Neural cell (in vitro differentiated cells): ENCODE measurements around the gene FAM78B. TPM values are rescaled to one million over a fixed set of nuclear protein-coding genes. Genes with fewer than 3 reads are reported as not detected.

Experiments
- H2AFZ ChIP-seq: fragments of 200-600, 300-800 bp; sonication (generic), shearing (Covaris generic); 2 replicates; pipeline ENCODE4 v1.6.0; 2014; ENCODE audit warnings: low read depth, mild to moderate bottlenecking, antibody characterized with exemption, low read length, moderate library complexity
- H3F3A ChIP-seq: fragments of 200-600 bp; shearing (Covaris generic); 2 replicates; pipeline ENCODE4 v1.6.1; 2016; ENCODE audit warnings: mild to moderate bottlenecking, moderate library complexity, mixed read lengths, antibody characterized with exemption, low read length; ENCODE audit not compliant: insufficient read depth, poor library complexity, severe bottlenecking
- H3K27ac ChIP-seq: fragments of 200-600, 300-800 bp; sonication (generic), shearing (Covaris generic); 2 replicates; pipeline ENCODE4 v1.5.1; 2014; ENCODE audit warnings: mild to moderate bottlenecking, low read length, moderate library complexity
- H3K27me3 ChIP-seq: fragments of 300-800, 200-600 bp; sonication (generic), shearing (Covaris generic); 2 replicates; pipeline ENCODE4 v1.6.0; 2014; ENCODE audit warnings: mild to moderate bottlenecking, low read depth, low read length, moderate library complexity; ENCODE audit not compliant: insufficient read depth
- H3K36me3 ChIP-seq: fragments of 300-800, 200-600 bp; sonication (generic), shearing (Covaris generic); 2 replicates; pipeline ENCODE4 v1.5.1; 2014; ENCODE audit warnings: mild to moderate bottlenecking, antibody characterized with exemption, low read length, moderate library complexity; ENCODE audit not compliant: insufficient read depth
- H3K4me2 ChIP-seq: fragments of 300-800, 200-600 bp; sonication (generic), shearing (Covaris generic); 2 replicates; pipeline ENCODE4 v1.6.0; 2014; ENCODE audit warnings: mild to moderate bottlenecking, low read length
- H3K4me3 ChIP-seq: fragments of 300-800, 200-600 bp; sonication (generic), shearing (Covaris generic); 2 replicates; pipeline ENCODE4 v1.5.1; 2014; ENCODE audit warnings: mild to moderate bottlenecking, low read length, moderate library complexity
- H3K79me2 ChIP-seq: fragments of 200-600 bp; shearing (Covaris generic); replicated peaks from 2 replicates; pipeline ENCODE4 v1.6.0; 2014; ENCODE audit warnings: mild to moderate bottlenecking, low read length, moderate library complexity; ENCODE audit not compliant: insufficient read depth
- H3K9ac ChIP-seq: fragments of 300-800, 200-600 bp; sonication (generic), shearing (Covaris generic); 2 replicates; pipeline ENCODE4 v1.6.1; 2016; ENCODE audit warnings: mild to moderate bottlenecking, low read length, mixed read lengths
- H3K9me2 ChIP-seq: fragments of 200-600 bp; shearing (Covaris generic); 2 replicates; pipeline ENCODE4 v1.6.1; 2016; ENCODE audit warnings: mild to moderate bottlenecking, low read length, mixed read lengths; ENCODE audit not compliant: insufficient read depth
- H3K9me3 ChIP-seq: fragments of 200-600, 300-800 bp; sonication (generic), shearing (Covaris generic); 2 replicates; pipeline ENCODE4 v1.6.1; 2016; ENCODE audit warnings: mild to moderate bottlenecking, mixed run types, low read length, moderate library complexity, mixed read lengths
- H4K20me1 ChIP-seq: fragments of 200-600 bp; shearing (Covaris generic); 2 replicates; pipeline ENCODE4 v1.6.1; 2016; ENCODE audit warnings: mild to moderate bottlenecking, mixed run types; ENCODE audit not compliant: insufficient read depth
- CTCF ChIP-seq: fragments of 450-650 bp; IDR thresholded peaks from 2 replicates; pipeline ENCODE4 v1.5.1; 2014; ENCODE audit warnings: antibody characterized with exemption, mild to moderate bottlenecking, moderate library complexity; ENCODE audit not compliant: poor library complexity, severe bottlenecking
- EP300 ChIP-seq: fragments of 450-650 bp; conservative IDR thresholded peaks from 2 replicates; pipeline ENCODE4 v1.6.1; 2014; ENCODE audit warnings: antibody characterized with exemption, mild to moderate bottlenecking, moderate library complexity; ENCODE audit not compliant: poor library complexity, severe bottlenecking
- EZH2 ChIP-seq: fragments of 200-600, 300-800 bp; shearing (Covaris generic), sonication (generic); IDR thresholded peaks from 2 replicates; pipeline ENCODE4 v1.6.1; 2014; ENCODE audit warnings: antibody characterized with exemption, low read length, borderline replicate concordance, mild to moderate bottlenecking; ENCODE audit not compliant: insufficient read depth, poor library complexity, severe bottlenecking
- MXI1 ChIP-seq: fragments of 450-650 bp; conservative IDR thresholded peaks from 2 replicates; pipeline ENCODE4 v1.6.1; 2014; ENCODE audit warnings: antibody characterized with exemption, mild to moderate bottlenecking; ENCODE audit not compliant: poor library complexity, severe bottlenecking
- POLR2AphosphoS5 ChIP-seq: IDR thresholded peaks from 2 replicates; pipeline ENCODE4 v1.6.1; 2012
- RAD21 ChIP-seq: fragments of 450-650 bp; conservative IDR thresholded peaks from 2 replicates; pipeline ENCODE4 v1.6.1; 2014; ENCODE audit warnings: antibody characterized with exemption, mild to moderate bottlenecking, moderate library complexity
- SMC3 ChIP-seq: fragments of 450-650 bp; conservative IDR thresholded peaks from 2 replicates; pipeline ENCODE4 v1.6.1; 2014; ENCODE audit warnings: antibody characterized with exemption, mild to moderate bottlenecking, moderate library complexity; ENCODE audit not compliant: poor library complexity
- TAF1 ChIP-seq: IDR thresholded peaks from 2 replicates; pipeline ENCODE4 v1.6.1; 2012; ENCODE audit warnings: low read depth
- polyA plus RNA-seq: library from polyadenylated mRNA; depleted of rRNA; stranded (reverse); fragments of >200 nt; gene quantifications from 2 replicates; pipeline ENCODE4 v1.2.3, GENCODE V29; 2014
- TF ChIP-seq, protein P1 (sequence below): IDR thresholded peaks from 2 replicates; pipeline ENCODE4 v1.6.1; 2012; ENCODE audit warnings: borderline replicate concordance

FAM78B gene
- polyA plus RNA-seq, 1 donor from 2014 or later, result 2.4 TPM

DNA sequence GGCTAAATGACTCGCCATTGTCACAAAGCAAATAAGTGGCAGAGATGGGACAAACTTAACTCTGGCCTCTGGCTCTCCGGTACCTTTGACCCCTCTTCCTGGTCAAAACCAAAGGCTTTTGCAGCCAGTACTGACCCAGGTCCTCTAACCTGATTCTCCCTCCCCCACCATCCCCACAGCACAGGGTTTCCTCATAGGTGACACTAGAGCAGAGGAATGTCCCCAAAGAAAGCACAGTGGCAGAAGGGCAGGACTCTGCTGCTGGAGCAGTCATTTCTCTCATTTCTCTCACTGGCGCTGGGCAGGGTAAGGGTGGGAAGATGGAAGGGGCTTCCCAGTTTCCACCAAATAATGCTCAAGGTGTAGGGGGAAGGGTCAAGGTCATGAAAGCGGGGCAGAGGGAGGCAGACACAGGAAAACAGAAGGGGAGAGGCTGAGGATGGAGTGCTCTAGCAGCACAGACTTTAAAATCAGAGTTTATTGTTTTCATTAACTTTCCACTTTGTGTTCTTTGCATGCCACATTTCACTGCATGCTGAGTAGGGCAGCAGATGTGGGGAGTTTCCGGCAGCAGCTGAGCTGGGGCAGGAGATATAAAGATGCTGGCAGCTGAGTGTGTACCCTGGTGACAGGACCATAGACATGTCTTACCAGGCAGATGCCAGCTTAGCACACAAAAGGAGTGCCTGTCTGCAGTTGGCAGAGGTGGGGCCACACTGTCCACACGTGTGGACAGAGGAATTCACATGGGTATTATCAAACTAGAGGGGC lies 80.5 kb downstream of the FAM78B start:
- no peaks in the 10 kb centered on the region for H3K79me2 ChIP-seq
- H4K20me1 ChIP-seq, result no peaks in the 10 kb centered on the region
- TF ChIP-seq SMC3 (no peak), POLR2AphosphoS5 (no peak)
- no peaks in the 10 kb centered on the region for H3K27me3 ChIP-seq
- H2AFZ ChIP-seq, result no peak overlapping the region
- H3K9ac ChIP-seq, result no peak overlapping the region
- H3K9me2 ChIP-seq, result no peaks in the 10 kb centered on the region
- no peak overlapping the region for H3K4me2 ChIP-seq
- no peak overlapping the region for H3K4me3 ChIP-seq
- H3K9me3 ChIP-seq, result no peaks in the 10 kb centered on the region
- no peak overlapping the region for H3K27ac ChIP-seq
- no peaks in the 10 kb centered on the region for H3K36me3 ChIP-seq
- no peaks in the 10 kb centered on the region for H3F3A ChIP-seq

DNA sequence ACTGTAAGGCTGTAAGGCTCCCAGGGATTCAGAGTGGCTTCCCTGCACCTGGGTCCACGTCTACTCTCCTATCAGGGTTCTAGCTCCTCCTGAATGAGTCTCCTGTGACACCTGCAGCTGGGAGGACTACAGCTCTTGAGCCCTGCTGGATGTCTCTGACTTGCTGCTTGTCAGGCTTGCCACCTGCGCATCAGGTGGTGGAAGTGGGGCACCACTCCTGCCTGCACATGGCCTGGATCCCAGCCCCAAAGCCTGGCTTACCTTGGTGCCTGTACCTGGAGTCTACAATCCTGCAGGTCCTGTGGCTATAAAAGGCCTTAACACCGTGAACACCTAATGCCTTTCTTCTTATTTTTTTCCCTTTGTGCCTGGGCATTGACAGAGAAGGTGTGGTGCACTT lies 82.2 kb downstream of the FAM78B start:
- Histone ChIP-seq H3K36me3 (no peaks in the 10 kb centered on the region), H3K79me2 (no peaks in the 10 kb centered on the region), H3K27ac (no peak overlapping the region), H3F3A (no peaks in the 10 kb centered on the region), H3K9ac (no peak overlapping the region), H3K27me3 (no peaks in the 10 kb centered on the region), H2AFZ (no peak overlapping the region), H3K4me3 (no peak overlapping the region), H4K20me1 (no peaks in the 10 kb centered on the region), H3K9me2 (no peaks in the 10 kb centered on the region), H3K4me2 (no peak overlapping the region), H3K9me3 (no peaks in the 10 kb centered on the region)
- no peak for TF ChIP-seq SMC3
- no peak for TF ChIP-seq MXI1
- no peak for TF ChIP-seq CTCF
- TF ChIP-seq TAF1, result no peak
- no peak for TF ChIP-seq EZH2
- TF ChIP-seq RAD21, result no peak
- TF ChIP-seq, protein P1, sequence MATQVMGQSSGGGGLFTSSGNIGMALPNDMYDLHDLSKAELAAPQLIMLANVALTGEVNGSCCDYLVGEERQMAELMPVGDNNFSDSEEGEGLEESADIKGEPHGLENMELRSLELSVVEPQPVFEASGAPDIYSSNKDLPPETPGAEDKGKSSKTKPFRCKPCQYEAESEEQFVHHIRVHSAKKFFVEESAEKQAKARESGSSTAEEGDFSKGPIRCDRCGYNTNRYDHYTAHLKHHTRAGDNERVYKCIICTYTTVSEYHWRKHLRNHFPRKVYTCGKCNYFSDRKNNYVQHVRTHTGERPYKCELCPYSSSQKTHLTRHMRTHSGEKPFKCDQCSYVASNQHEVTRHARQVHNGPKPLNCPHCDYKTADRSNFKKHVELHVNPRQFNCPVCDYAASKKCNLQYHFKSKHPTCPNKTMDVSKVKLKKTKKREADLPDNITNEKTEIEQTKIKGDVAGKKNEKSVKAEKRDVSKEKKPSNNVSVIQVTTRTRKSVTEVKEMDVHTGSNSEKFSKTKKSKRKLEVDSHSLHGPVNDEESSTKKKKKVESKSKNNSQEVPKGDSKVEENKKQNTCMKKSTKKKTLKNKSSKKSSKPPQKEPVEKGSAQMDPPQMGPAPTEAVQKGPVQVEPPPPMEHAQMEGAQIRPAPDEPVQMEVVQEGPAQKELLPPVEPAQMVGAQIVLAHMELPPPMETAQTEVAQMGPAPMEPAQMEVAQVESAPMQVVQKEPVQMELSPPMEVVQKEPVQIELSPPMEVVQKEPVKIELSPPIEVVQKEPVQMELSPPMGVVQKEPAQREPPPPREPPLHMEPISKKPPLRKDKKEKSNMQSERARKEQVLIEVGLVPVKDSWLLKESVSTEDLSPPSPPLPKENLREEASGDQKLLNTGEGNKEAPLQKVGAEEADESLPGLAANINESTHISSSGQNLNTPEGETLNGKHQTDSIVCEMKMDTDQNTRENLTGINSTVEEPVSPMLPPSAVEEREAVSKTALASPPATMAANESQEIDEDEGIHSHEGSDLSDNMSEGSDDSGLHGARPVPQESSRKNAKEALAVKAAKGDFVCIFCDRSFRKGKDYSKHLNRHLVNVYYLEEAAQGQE, result no peak
- TF ChIP-seq EP300, result no peak
- TF ChIP-seq POLR2AphosphoS5, result no peak
